ENCODE data around the gene RFNG. TPM values are rescaled to one million over a fixed set of nuclear protein-coding genes. Genes with fewer than 3 reads are reported as not detected.

Gene RFNG
- total RNA-seq, 2 donors from 2014 or later = 39.9 to 45.3 TPM

- Histone ChIP-seq H3K9me3 (no peaks in the 10 kb centered on the region), H3K4me1 (ENCODE audit: control insufficient read depth in 1 of 2, low read depth in 2 of 2) (peaks cover 9 to 20% of the 10 kb centered on the region in 2 donors), H3K27me3 (replicated peaks; ENCODE audit: insufficient read depth) (no peaks in the 10 kb centered on the region), H3K27ac (no peak overlapping the region), H3K4me3 (no peak overlapping the region), H3K36me3 (no peaks in the 10 kb centered on the region)
- TF ChIP-seq CTCF (IDR thresholded peaks at IDR 0.05) = no peak
- DNase-seq (ENCODE audit: low spot score) = no peak
- ATAC-seq (ENCODE audit: insufficient number of reproducible peaks, low FRiP score, low read depth) = no peak
Measured at GRCh38 chr17:82028966-82029365, 22.6 kb downstream of the RFNG start.

GRCh38 chr17:82028246-82028645, 23.4 kb downstream of the RFNG start:
- H3K4me1 ChIP-seq (ENCODE audit: control insufficient read depth in 1 of 2, low read depth in 2 of 2) = peaks cover 12 to 25% of the 10 kb centered on the region in 2 donors
- H3K27ac ChIP-seq = no peak overlapping the region
- ATAC-seq (ENCODE audit: insufficient number of reproducible peaks, low FRiP score, low read depth) (no peak), DNase-seq (ENCODE audit: low spot score) (no peak)
- H3K9me3 ChIP-seq = no peaks in the 10 kb centered on the region
- H3K27me3 ChIP-seq (replicated peaks; ENCODE audit: insufficient read depth) = no peaks in the 10 kb centered on the region
- no peak for TF ChIP-seq CTCF (IDR thresholded peaks at IDR 0.05)
- H3K4me3 ChIP-seq = no peak overlapping the region
- no peaks in the 10 kb centered on the region for H3K36me3 ChIP-seq

- peaks cover 19 to 31% of the 10 kb centered on the region in 2 donors for H3K4me1 ChIP-seq (ENCODE audit: control insufficient read depth in 1 of 2, low read depth in 2 of 2)
- no peak for DNase-seq (ENCODE audit: low spot score)
- no peak overlapping the region for H3K4me3 ChIP-seq
Measured at GRCh38 chr17:82025401-82026107, 26.1 kb downstream of the RFNG start.

GRCh38 chr17:82024859-82025258, 26.8 kb downstream of the RFNG start:
- ATAC-seq (ENCODE audit: insufficient number of reproducible peaks, low FRiP score, low read depth) (no peak), DNase-seq (ENCODE audit: low spot score) (no peak)
- TF ChIP-seq CTCF (IDR thresholded peaks at IDR 0.05) = no peak
- no peak overlapping the region for H3K4me3 ChIP-seq
- peaks cover 14 to 24% of the 10 kb centered on the region in 2 donors for H3K4me1 ChIP-seq (ENCODE audit: control insufficient read depth in 1 of 2, low read depth in 2 of 2)
- no peak overlapping the region for H3K27ac ChIP-seq
- no peaks in the 10 kb centered on the region for H3K9me3 ChIP-seq
- H3K27me3 ChIP-seq (replicated peaks; ENCODE audit: insufficient read depth) = no peaks in the 10 kb centered on the region
- H3K36me3 ChIP-seq = no peaks in the 10 kb centered on the region

More at GRCh38 chr17:82025401-82026107, 26.1 kb downstream of the RFNG start:
- Histone ChIP-seq H3K9me3 (no peaks in the 10 kb centered on the region), H3K27ac (no peak overlapping the region), H3K27me3 (replicated peaks; ENCODE audit: insufficient read depth) (no peaks in the 10 kb centered on the region), H3K36me3 (no peaks in the 10 kb centered on the region)
- ATAC-seq (ENCODE audit: insufficient number of reproducible peaks, low FRiP score, low read depth) = no peak
- TF ChIP-seq CTCF (IDR thresholded peaks at IDR 0.05) = no peak

- H3K4me3 ChIP-seq = peak overlapping the region; percentile 89
- DNase-seq (ENCODE audit: low spot score) (no peak), ATAC-seq (ENCODE audit: insufficient number of reproducible peaks, low FRiP score, low read depth) (no peak)
- no peak for TF ChIP-seq CTCF (IDR thresholded peaks at IDR 0.05)
- H3K4me1 ChIP-seq (ENCODE audit: control insufficient read depth in 1 of 2, low read depth in 2 of 2) = peaks cover 14 to 23% of the 10 kb centered on the region in 2 donors
- no peaks in the 10 kb centered on the region for H3K27me3 ChIP-seq (replicated peaks; ENCODE audit: insufficient read depth)
- no peaks in the 10 kb centered on the region for H3K36me3 ChIP-seq
- no peaks in the 10 kb centered on the region for H3K9me3 ChIP-seq
- no peak overlapping the region for H3K27ac ChIP-seq
Measured at GRCh38 chr17:82023447-82024241, 28.0 kb downstream of the RFNG start.

Data from thoracic aorta (tissue), 2 donors.